HCT116 (cell line): ENCODE results near the gene DPF3. TPM values are rescaled to one million over a fixed set of nuclear protein-coding genes. Genes with fewer than 3 reads are reported as not detected.

Source experiments
- ATAC-seq: fragments of 200-7000 bp; cut with Tn5 transposase; 2 replicates; pipeline ENCODE4 v1.9.1; 2020; ENCODE audit warnings: mild to moderate bottlenecking, moderate library complexity
- BruUV-seq: library from RNA; stranded (reverse); fragments of 400-500 nt; replicated peaks from 2 replicates; lab custom pipeline; 2021; lab: Mats Ljungman, UMichigan
- CTCF ChIA-PET: fragments of 300-600 bp; sonication (Branson Sonifier 250); formaldehyde crosslinking; loops from one replicate; lab custom pipeline; 2021; ENCODE audit warnings: antibody characterized with exemption; lab: Charles Lee
- POLR2A ChIA-PET: fragments of 300-600, 350-600 bp; sonication (Branson Sonifier 250); formaldehyde crosslinking; loops from one replicate; lab custom pipeline; 2021; ENCODE audit warnings: antibody characterized with exemption; lab: Charles Lee
- RAD21 ChIA-PET, 2 experiments: fragments of 300-600 bp; sonication (Branson Sonifier 250); formaldehyde crosslinking; loops; one replicate each; lab custom pipeline; 2023; ENCODE audit warnings: low total read pairs in 2 of 2; ENCODE audit not compliant: uncharacterized antibody in 2 of 2, unreplicated experiment in 2 of 2, low non-redundant PET in 1 of 2; lab: Charles Lee
- DNase-seq: peaks from one replicate; pipeline ENCODE4 v3.0.0-alpha.2; 2010; ENCODE audit warnings: low read depth, low spot score
- H2AFZ ChIP-seq: fragments of 200-600 bp; shearing (Covaris generic), sonication (generic); 2 replicates; pipeline ENCODE4 v1.6.1; 2017; ENCODE audit warnings: low read depth, mixed run types, mixed read lengths, antibody characterized with exemption, low read length; ENCODE audit not compliant: poor library complexity, severe bottlenecking
- H3K27ac ChIP-seq: 2 replicates; pipeline ENCODE4 v1.5.1; 2012; ENCODE audit warnings: low read depth, low read length
- H3K27me3 ChIP-seq: fragments of 200-600 bp; sonication (generic); 2 replicates; pipeline ENCODE4 v1.6.1; 2016; ENCODE audit warnings: mixed run types, low read length, mixed read lengths; ENCODE audit not compliant: insufficient read depth
- H3K36me3 ChIP-seq, 2 experiments: fragments of 200-500 bp in 1 of 2; fragments of 200-600 bp in 1 of 2; sonication (Bioruptor generic) in 1 of 2; sonication (generic) in 1 of 2; 2 replicates each; pipeline versions ENCODE4 v1.5.1 to v1.6.1; 2014 to 2016; ENCODE audit warnings: low read length in 2 of 2, inconsistent platforms in 1 of 2, mixed read lengths in 1 of 2, mixed run types in 1 of 2; ENCODE audit not compliant: insufficient read depth in 2 of 2, control insufficient read depth in 1 of 2
- H3K4me1 ChIP-seq, 2 experiments: fragments of 200-600 bp in 1 of 2; sonication (generic) in 1 of 2; 2 replicates each; pipeline versions ENCODE4 v1.5.1 to v1.6.1; 2012 to 2017; ENCODE audit warnings: low read length in 2 of 2, inconsistent platforms in 1 of 2, mild to moderate bottlenecking in 1 of 2, mixed read lengths in 1 of 2, mixed run types in 1 of 2, moderate library complexity in 1 of 2; ENCODE audit not compliant: insufficient read depth in 2 of 2, control insufficient read depth in 1 of 2
- H3K4me2 ChIP-seq: fragments of 200-600 bp; sonication (generic); 2 replicates; pipeline ENCODE4 v1.6.1; 2017; ENCODE audit warnings: mixed run types, low read length, mixed read lengths
- H3K4me3 ChIP-seq, 2 experiments: fragments of 200-600 bp in 1 of 2; sonication (generic) in 1 of 2; replicated peaks in 1 of 2; 2 replicates each; pipeline ENCODE4 v1.5.1; 2011 to 2016; ENCODE audit warnings: low read length in 2 of 2, control low read depth in 1 of 2, low read depth in 1 of 2, mild to moderate bottlenecking in 1 of 2, mixed read lengths in 1 of 2, mixed run types in 1 of 2
- H3K79me2 ChIP-seq: fragments of 200-600 bp; sonication (generic); 2 replicates; pipeline ENCODE4 v1.6.1; 2017; ENCODE audit warnings: mild to moderate bottlenecking, mixed run types, low read length, moderate library complexity, mixed read lengths; ENCODE audit not compliant: insufficient read depth
- H3K9ac ChIP-seq: fragments of 200-600 bp; sonication (generic); 2 replicates; pipeline ENCODE4 v1.6.1; 2016; ENCODE audit warnings: low read length, mixed read lengths
- H3K9me2 ChIP-seq: fragments of 200-600 bp; sonication (generic), shearing (Covaris generic); 2 replicates; pipeline ENCODE4 v1.6.1; 2017; ENCODE audit warnings: mixed run types, mild to moderate bottlenecking, moderate library complexity; ENCODE audit not compliant: insufficient read depth
- H3K9me3 ChIP-seq, 2 experiments: fragments of 200-500 bp in 1 of 2; fragments of 200-600 bp in 1 of 2; sonication (Bioruptor generic) in 1 of 2; sonication (generic) in 1 of 2; 2 replicates each; pipeline ENCODE4 v1.6.1; 2014 to 2017; ENCODE audit warnings: low read length in 2 of 2, mixed read lengths in 2 of 2, inconsistent platforms in 1 of 2, low read depth in 1 of 2, mild to moderate bottlenecking in 1 of 2, mixed run types in 1 of 2, moderate library complexity in 1 of 2; ENCODE audit not compliant: control insufficient read depth in 1 of 2, insufficient read depth in 1 of 2
- H4K20me1 ChIP-seq: fragments of 200-600 bp; sonication (generic), shearing (Covaris generic); 2 replicates; pipeline ENCODE4 v1.6.1; 2017; ENCODE audit warnings: mixed run types, mild to moderate bottlenecking, moderate library complexity; ENCODE audit not compliant: insufficient read depth
- ATF3 ChIP-seq: IDR thresholded peaks from 2 replicates; pipeline ENCODE4 v1.6.1; 2012
- CEBPB ChIP-seq: IDR thresholded peaks from 2 replicates; pipeline ENCODE4 v1.6.1; 2012; ENCODE audit warnings: low read depth
- EGR1 ChIP-seq: IDR thresholded peaks from 2 replicates; pipeline ENCODE4 v1.6.1; 2012; ENCODE audit warnings: low read depth
- ELF1 ChIP-seq: IDR thresholded peaks from 2 replicates; pipeline ENCODE4 v1.6.1; 2012; ENCODE audit warnings: low read depth, borderline replicate concordance
- EZH2 ChIP-seq: fragments of 200-600 bp; sonication (generic); IDR thresholded peaks from 2 replicates; pipeline ENCODE4 v1.6.1; 2017; ENCODE audit warnings: antibody characterized with exemption, mixed run types
- EZH2phosphoT487 ChIP-seq: fragments of 200-600 bp; IDR thresholded peaks from 2 replicates; pipeline ENCODE4 v1.6.1; 2018; ENCODE audit warnings: antibody characterized with exemption, borderline replicate concordance
- MAX ChIP-seq: IDR thresholded peaks from 2 replicates; pipeline ENCODE4 v1.6.1; 2012
- POLR2A ChIP-seq: IDR thresholded peaks from 2 replicates; pipeline ENCODE4 v1.7.0; 2011; ENCODE audit warnings: borderline replicate concordance; ENCODE audit not compliant: insufficient read depth, insufficient read length; ENCODE audit errors: extremely low read depth
- REST ChIP-seq: IDR thresholded peaks from 2 replicates; pipeline ENCODE4 v1.6.1; 2012; ENCODE audit warnings: low read depth
- SIN3A ChIP-seq: IDR thresholded peaks from 2 replicates; pipeline ENCODE4 v1.6.1; 2012; ENCODE audit warnings: low read depth
- SP1 ChIP-seq: IDR thresholded peaks from 2 replicates; pipeline ENCODE4 v1.6.1; 2012; ENCODE audit warnings: low read depth
- SRF ChIP-seq: IDR thresholded peaks from 2 replicates; pipeline ENCODE4 v1.6.1; 2012; ENCODE audit warnings: low read depth
- YY1 ChIP-seq: IDR thresholded peaks from 2 replicates; pipeline ENCODE4 v1.6.1; 2011; ENCODE audit warnings: low read length, low read depth, moderate library complexity, mild to moderate bottlenecking; ENCODE audit not compliant: insufficient replicate concordance; ENCODE audit errors: extremely low read depth
- ZBTB33 ChIP-seq: IDR thresholded peaks from 2 replicates; pipeline ENCODE4 v1.6.1; 2011; ENCODE audit warnings: mild to moderate bottlenecking, low read length, moderate library complexity; ENCODE audit not compliant: insufficient replicate concordance; ENCODE audit errors: extremely low read depth
- ZNF274 ChIP-seq: fragments of 200-500 bp; sonication (Bioruptor generic); IDR thresholded peaks from 2 replicates; pipeline ENCODE4 v1.6.1; 2014; ENCODE audit warnings: mild to moderate bottlenecking, low read depth, low read length, inconsistent platforms
- intact Hi-C: fragments of 100-400 bp; cut with micrococcal nuclease; formaldehyde crosslinking; loops from 2 replicates; pipeline ENCODE4 v1.10.0; 2022
- total RNA-seq: library from RNA; stranded (reverse); gene quantifications from one replicate; pipeline ENCODE4 v1.2.1, GENCODE V29; 2021; ENCODE audit not compliant: unreplicated experiment

The DPF3 gene
- total RNA-seq, 1 experiment from 2014 or later = 0.27 TPM

GRCh38 chr14:72802588-72802946 lies 91.3 kb downstream of the DPF3 start:
- TF ChIP-seq ZBTB33 (no peak), POLR2A (no peak), SIN3A (no peak), SRF (no peak), MAX (no peak), EGR1 (no peak), EZH2 (no peak), EZH2phosphoT487 (no peak), ZNF274 (no peak), CEBPB (no peak), REST (no peak), SP1 (no peak), ELF1 (no peak), ATF3 (no peak), YY1 (no peak)
- intact Hi-C loops = no loop called here
- no TSS peak for BruUV-seq
- H3K9me3 ChIP-seq = no peaks in the 10 kb centered on the region
- H3K4me3 ChIP-seq = no peak overlapping the region
- no peak overlapping the region for H3K4me2 ChIP-seq
- H3K79me2 ChIP-seq = no peaks in the 10 kb centered on the region
- H3K9me2 ChIP-seq = no peaks in the 10 kb centered on the region
- H3K27me3 ChIP-seq = no peaks in the 10 kb centered on the region
- POLR2A ChIA-PET = no interaction called here
- CTCF ChIA-PET = no interaction called here
- no peaks in the 10 kb centered on the region for H3K36me3 ChIP-seq
- ATAC-seq (no peak), DNase-seq (no peak)
- no peak overlapping the region for H3K27ac ChIP-seq
- H3K4me1 ChIP-seq = peaks cover 2 to 16% of the 10 kb centered on the region in 2 experiments; a peak in 3 of 4 replicates
- no peak overlapping the region for H3K9ac ChIP-seq
- H2AFZ ChIP-seq = no peak overlapping the region
- RAD21 ChIA-PET = no interaction called here
- H4K20me1 ChIP-seq = no peaks in the 10 kb centered on the region
